Coronary artery (tissue), 2 donors: ENCODE measurements around the gene MYO5B.

Source experiments
- DNase-seq: peaks from one replicate; pipeline ENCODE4 v3.0.0-alpha.2; 2017; ENCODE audit warnings: low spot score
- H3K27ac ChIP-seq, 2 donors: fragments of 200-600 bp; sonication (generic); one replicate each; pipeline ENCODE4 v1.5.1; 2016 to 2019
- H3K4me3 ChIP-seq: fragments of 200-600 bp; sonication (generic); 2 replicates; pipeline ENCODE4 v1.5.1; 2016; ENCODE audit warnings: mild to moderate bottlenecking, moderate library complexity
- TF ChIP-seq, protein P1 (sequence below): fragments of 200-600 bp; sonication (generic); IDR thresholded peaks from one replicate; pipeline ENCODE4 v1.5.1; 2019; ENCODE audit warnings: antibody characterized with exemption

MYO5B gene

DNA sequence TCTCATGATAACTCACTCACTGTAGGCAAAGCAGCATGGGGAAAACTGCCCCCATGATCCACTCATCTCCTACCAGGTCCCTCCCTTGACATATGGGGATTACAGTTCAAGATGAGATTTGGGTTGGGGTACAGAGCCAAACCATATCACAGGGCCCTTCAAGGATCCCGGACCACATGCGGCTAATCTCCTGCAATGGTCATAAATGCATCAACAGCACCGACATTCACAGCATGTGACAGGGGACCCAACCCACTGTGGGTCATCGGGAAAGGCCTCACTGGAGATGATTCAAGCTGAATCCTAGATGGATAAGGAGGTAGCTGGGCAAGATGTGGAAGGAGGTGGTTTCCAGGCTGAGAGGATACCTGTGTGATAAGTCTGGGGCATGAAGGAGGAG, 129.4 kb downstream of the MYO5B start:
- Histone ChIP-seq H3K4me3 (no peak overlapping the region), H3K27ac (no peak overlapping the region)
- DNase-seq, result no peak
- TF ChIP-seq, protein P1, sequence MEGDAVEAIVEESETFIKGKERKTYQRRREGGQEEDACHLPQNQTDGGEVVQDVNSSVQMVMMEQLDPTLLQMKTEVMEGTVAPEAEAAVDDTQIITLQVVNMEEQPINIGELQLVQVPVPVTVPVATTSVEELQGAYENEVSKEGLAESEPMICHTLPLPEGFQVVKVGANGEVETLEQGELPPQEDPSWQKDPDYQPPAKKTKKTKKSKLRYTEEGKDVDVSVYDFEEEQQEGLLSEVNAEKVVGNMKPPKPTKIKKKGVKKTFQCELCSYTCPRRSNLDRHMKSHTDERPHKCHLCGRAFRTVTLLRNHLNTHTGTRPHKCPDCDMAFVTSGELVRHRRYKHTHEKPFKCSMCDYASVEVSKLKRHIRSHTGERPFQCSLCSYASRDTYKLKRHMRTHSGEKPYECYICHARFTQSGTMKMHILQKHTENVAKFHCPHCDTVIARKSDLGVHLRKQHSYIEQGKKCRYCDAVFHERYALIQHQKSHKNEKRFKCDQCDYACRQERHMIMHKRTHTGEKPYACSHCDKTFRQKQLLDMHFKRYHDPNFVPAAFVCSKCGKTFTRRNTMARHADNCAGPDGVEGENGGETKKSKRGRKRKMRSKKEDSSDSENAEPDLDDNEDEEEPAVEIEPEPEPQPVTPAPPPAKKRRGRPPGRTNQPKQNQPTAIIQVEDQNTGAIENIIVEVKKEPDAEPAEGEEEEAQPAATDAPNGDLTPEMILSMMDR, result no peak

DNA sequence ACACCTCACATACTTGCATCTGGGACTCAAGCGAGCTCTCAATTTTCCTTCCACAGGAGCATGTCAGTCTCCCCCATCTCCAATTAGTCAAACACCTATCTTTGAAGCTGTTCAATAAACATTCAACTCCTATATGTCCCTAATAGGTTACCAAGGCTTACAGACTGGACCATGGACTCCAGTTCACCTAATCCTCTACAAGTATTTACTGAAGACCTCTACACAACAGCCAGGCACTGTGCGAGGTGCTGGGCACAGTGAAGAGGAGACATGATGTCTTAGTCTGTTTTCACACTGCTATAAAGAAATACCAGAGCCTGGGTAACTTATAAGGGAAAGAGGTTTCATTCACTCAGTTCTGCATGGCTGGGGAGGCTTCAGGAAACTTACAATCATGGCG, 129.9 kb downstream of the MYO5B start:
- no peak for DNase-seq
- H3K27ac ChIP-seq, result no peak overlapping the region
- TF ChIP-seq, protein P1, result no peak
- no peak overlapping the region for H3K4me3 ChIP-seq

GRCh38 chr18:50061876-50062517, 132.9 kb downstream of the MYO5B start:
- H3K4me3 ChIP-seq, result no peak overlapping the region
- no peak overlapping the region for H3K27ac ChIP-seq
- no peak for DNase-seq
- TF ChIP-seq, protein P1, result no peak

DNA sequence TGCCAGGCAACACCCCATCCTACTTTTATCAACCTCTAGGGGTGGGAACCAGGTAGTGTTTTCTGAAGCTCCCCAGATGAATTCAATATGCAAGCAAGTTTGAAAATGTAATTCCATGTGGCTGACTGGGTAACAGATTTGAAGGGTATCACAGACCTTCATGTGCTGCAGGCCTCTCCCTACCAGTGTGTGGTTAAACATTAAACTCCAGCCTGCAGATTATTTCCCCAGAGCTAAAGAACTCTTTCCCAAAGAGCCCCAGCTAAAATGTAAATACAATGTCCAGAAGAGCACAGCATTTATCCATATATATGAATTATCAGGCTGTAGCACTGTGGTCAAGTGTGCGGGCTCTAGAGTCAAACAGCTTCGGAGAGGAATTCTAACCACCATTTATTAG, 134.1 kb downstream of the MYO5B start:
- TF ChIP-seq, protein P1, result no peak
- no peak overlapping the region for H3K4me3 ChIP-seq
- no peak for DNase-seq
- no peak overlapping the region for H3K27ac ChIP-seq

GRCh38 chr18:50058731-50059130, 136.2 kb downstream of the MYO5B start:
- H3K4me3 ChIP-seq, result no peak overlapping the region
- DNase-seq, result no peak
- TF ChIP-seq, protein P1, result no peak
- no peak overlapping the region for H3K27ac ChIP-seq

- no peak for DNase-seq
- TF ChIP-seq, protein P1, result no peak
- H3K27ac ChIP-seq, result no peak overlapping the region
- no peak overlapping the region for H3K4me3 ChIP-seq
Observed at GRCh38 chr18:50057009-50057408, 137.9 kb downstream of the MYO5B start.

DNA sequence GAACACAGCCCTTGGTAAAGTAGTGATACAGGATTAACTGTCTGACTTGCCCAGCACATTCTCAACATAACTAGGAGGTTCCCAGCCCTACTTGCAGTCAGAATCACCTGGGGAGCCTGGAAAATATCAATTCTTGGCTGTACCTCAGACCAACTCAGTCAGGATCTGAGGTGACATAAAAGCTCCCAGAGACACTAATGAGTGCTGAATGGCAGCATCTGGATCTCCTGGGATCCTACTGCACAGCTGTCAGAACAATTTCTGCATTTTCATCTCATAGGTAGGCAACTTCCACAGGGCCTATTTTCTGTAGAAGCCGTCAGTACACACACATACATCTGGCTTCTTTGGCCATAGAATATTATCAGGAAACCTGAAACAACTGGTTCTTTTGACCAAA, 138.8 kb downstream of the MYO5B start:
- H3K27ac ChIP-seq, result no peak overlapping the region
- no peak for DNase-seq
- TF ChIP-seq, protein P1, result no peak
- H3K4me3 ChIP-seq, result no peak overlapping the region
